ENCODE results near the gene SH3BP5.

SH3BP5 gene

GRCh38 chr3:15246186-15246585 lies 86.2 kb downstream of the SH3BP5 start:
- DNase-seq: no peak

- DNase-seq: no peak
Observed at GRCh38 chr3:15243822-15244482, 88.4 kb downstream of the SH3BP5 start.

GRCh38 chr3:15241341-15241740 lies 91.0 kb downstream of the SH3BP5 start:
- no peak for DNase-seq

- no peak for DNase-seq
Observed at GRCh38 chr3:15229262-15229661, 103.1 kb downstream of the SH3BP5 start.

GRCh38 chr3:15228147-15228546 lies 104.2 kb downstream of the SH3BP5 start:
- no peak for DNase-seq

GRCh38 chr3:15223685-15224572 lies 108.5 kb downstream of the SH3BP5 start:
- no peak for DNase-seq

- DNase-seq: no peak
Observed at GRCh38 chr3:15221574-15222217, 110.7 kb downstream of the SH3BP5 start.

- DNase-seq: no peak
Observed at GRCh38 chr3:15220661-15221060, 111.7 kb downstream of the SH3BP5 start.

- no peak for DNase-seq
Observed at GRCh38 chr3:15220056-15220455, 112.3 kb downstream of the SH3BP5 start.

- DNase-seq: no peak
Observed at GRCh38 chr3:15218689-15219088, 113.7 kb downstream of the SH3BP5 start.

- no peak for DNase-seq
Observed at GRCh38 chr3:15217841-15218267, 114.5 kb downstream of the SH3BP5 start.

GRCh38 chr3:15217011-15217671 lies 115.2 kb downstream of the SH3BP5 start:
- no peak for DNase-seq

- no peak for DNase-seq
Observed at GRCh38 chr3:15216501-15216900, 115.9 kb downstream of the SH3BP5 start.

GRCh38 chr3:15215996-15216395 lies 116.4 kb downstream of the SH3BP5 start:
- DNase-seq: no peak

- DNase-seq: no peak
Observed at GRCh38 chr3:15214758-15215157, 117.6 kb downstream of the SH3BP5 start.

- no peak for DNase-seq
Observed at GRCh38 chr3:15211937-15212336, 120.4 kb downstream of the SH3BP5 start.

GRCh38 chr3:15207836-15208504 lies 124.4 kb downstream of the SH3BP5 start:
- no peak for DNase-seq

- DNase-seq: peak; percentile 65
Observed at GRCh38 chr3:15206662-15207576, 125.5 kb downstream of the SH3BP5 start.

- DNase-seq: peak; percentile 99
Observed at GRCh38 chr3:15205934-15206661, 126.3 kb downstream of the SH3BP5 start, which contains the start of gene CAPN7. Gene CAPN7 (plus strand): TSS chr3:15206246. CDS start chr3:15206496, 250 bp downstream.

GRCh38 chr3:15205482-15205933 lies 126.9 kb downstream of the SH3BP5 start:
- DNase-seq: no peak
